Adrenal gland (tissue), 5 donors: Measurements from ENCODE around the gene OLFM2.

Experiments used
- POLR2A ChIP-seq, 2 donors: fragments of 450-650 bp; IDR thresholded peaks; one replicate each; pipeline ENCODE4 v1.6.1; 2017; ENCODE audit warnings: antibody characterized with exemption in 2 of 2, mild to moderate bottlenecking in 2 of 2, moderate library complexity in 1 of 2
- TF ChIP-seq, protein P1 (sequence below), 6 experiments: fragments of 450-650 bp in 4 of 6; fragments of 200-600 bp in 2 of 6; sonication (generic) in 1 of 6; IDR thresholded peaks; 1 replicate in 5 of 6; 2 replicates in 1 of 6; pipeline versions ENCODE4 v1.5.1 to v1.8.0; 2016 to 2021; ENCODE audit warnings: antibody characterized with exemption in 6 of 6, mild to moderate bottlenecking in 2 of 6, moderate library complexity in 1 of 6
- donor health status: DM: no; HTN: no; CAD: no.

DNA sequence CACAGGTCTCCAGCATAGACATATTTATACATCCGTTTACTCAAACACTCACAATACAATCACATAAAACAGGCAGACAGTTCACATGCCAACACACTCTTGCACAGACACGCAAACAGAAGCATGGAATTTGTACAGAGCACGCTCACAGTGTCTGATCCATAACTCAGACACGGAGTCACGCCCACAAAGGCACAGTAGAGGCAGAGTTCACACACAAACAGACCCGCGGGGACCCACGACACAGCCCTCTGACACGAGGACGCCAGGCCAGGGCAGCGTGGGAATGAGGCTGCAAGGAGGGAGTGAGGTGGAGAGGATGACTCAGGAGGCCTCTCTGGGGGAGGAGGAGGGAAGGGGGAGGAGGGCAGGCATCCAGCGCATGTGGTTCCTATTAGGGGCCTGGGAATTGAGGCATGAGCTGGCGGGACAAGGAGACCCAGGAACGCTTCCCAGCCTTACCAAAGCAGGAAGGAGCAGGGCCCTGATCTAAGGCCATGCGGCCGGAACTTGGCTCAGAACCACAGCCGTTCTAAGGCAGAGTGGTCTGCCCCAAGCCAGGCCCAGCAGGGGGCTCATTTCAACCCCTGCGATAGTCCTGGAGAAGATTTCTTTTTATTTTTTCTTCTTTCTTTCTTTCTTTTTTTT lies 9.1 kb upstream of the OLFM2 start:
- TF ChIP-seq, protein P1, sequence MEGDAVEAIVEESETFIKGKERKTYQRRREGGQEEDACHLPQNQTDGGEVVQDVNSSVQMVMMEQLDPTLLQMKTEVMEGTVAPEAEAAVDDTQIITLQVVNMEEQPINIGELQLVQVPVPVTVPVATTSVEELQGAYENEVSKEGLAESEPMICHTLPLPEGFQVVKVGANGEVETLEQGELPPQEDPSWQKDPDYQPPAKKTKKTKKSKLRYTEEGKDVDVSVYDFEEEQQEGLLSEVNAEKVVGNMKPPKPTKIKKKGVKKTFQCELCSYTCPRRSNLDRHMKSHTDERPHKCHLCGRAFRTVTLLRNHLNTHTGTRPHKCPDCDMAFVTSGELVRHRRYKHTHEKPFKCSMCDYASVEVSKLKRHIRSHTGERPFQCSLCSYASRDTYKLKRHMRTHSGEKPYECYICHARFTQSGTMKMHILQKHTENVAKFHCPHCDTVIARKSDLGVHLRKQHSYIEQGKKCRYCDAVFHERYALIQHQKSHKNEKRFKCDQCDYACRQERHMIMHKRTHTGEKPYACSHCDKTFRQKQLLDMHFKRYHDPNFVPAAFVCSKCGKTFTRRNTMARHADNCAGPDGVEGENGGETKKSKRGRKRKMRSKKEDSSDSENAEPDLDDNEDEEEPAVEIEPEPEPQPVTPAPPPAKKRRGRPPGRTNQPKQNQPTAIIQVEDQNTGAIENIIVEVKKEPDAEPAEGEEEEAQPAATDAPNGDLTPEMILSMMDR (IDR thresholded peaks at IDR 0.05): no peak
- TF ChIP-seq POLR2A (IDR thresholded peaks at IDR 0.05): peak in 1 of 2 donors; percentile 34
